Measurements from ENCODE around the gene MRPL46. TPM values are rescaled to one million over a fixed set of nuclear protein-coding genes. Genes with fewer than 3 reads are reported as not detected.
A peak's percentile ranks its signal among the peaks of the same experiment; 100 is the strongest.

The MRPL46 gene
- total and polyA plus RNA-seq, 5 donors from 2014 or later: 11.8 to 72.9 (median 66.7) TPM

GRCh38 chr15:88489321-88489720 is 22.1 kb upstream of the MRPL46 start:
- DNase-seq (no peak), ATAC-seq (ENCODE audit: low read depth in 2 of 2) (no peak)
- no peaks in the 10 kb centered on the region for H3K4me1 Mint-ChIP-seq
- H3K4me3 ChIP-seq (ENCODE audit: low read depth, low read length): no peak overlapping the region
- no peaks in the 10 kb centered on the region for H3K9me3 Mint-ChIP-seq
- no peaks in the 10 kb centered on the region for H3K36me3 ChIP-seq (ENCODE audit: control insufficient read depth, insufficient read depth, low read length)
- H3K36me3 Mint-ChIP-seq: peaks cover 8% of the 10 kb centered on the region
- H3K27ac ChIP-seq (ENCODE audit: insufficient read depth, low read length, poor library complexity, severe bottlenecking): no peak overlapping the region
- H3K27ac Mint-ChIP-seq: no peak overlapping the region
- no peaks in the 10 kb centered on the region for H3K4me1 ChIP-seq (ENCODE audit: control insufficient read depth, insufficient read depth, low read length, poor library complexity, severe bottlenecking)
- H3K27me3 Mint-ChIP-seq: no peaks in the 10 kb centered on the region
- no peak overlapping the region for H3K4me3 Mint-ChIP-seq
- no peaks in the 10 kb centered on the region for H3K9me3 ChIP-seq (ENCODE audit: control insufficient read depth in 2 of 2, low read length in 2 of 2)
- no peaks in the 10 kb centered on the region for H3K27me3 ChIP-seq (ENCODE audit: control insufficient read depth, insufficient read depth, low read length)

- Mint-ChIP-seq H3K27me3 (no peaks in the 10 kb centered on the region), H3K4me1 (no peaks in the 10 kb centered on the region), H3K4me3 (no peak overlapping the region), H3K9me3 (no peaks in the 10 kb centered on the region), H3K36me3 (peaks cover 8% of the 10 kb centered on the region), H3K27ac (no peak overlapping the region)
- DNase-seq (no peak), ATAC-seq (ENCODE audit: low read depth in 2 of 2) (no peak)
- Histone ChIP-seq H3K4me3 (ENCODE audit: low read depth, low read length) (no peak overlapping the region), H3K4me1 (ENCODE audit: control insufficient read depth, insufficient read depth, low read length, poor library complexity, severe bottlenecking) (no peaks in the 10 kb centered on the region), H3K27me3 (ENCODE audit: control insufficient read depth, insufficient read depth, low read length) (no peaks in the 10 kb centered on the region), H3K27ac (ENCODE audit: insufficient read depth, low read length, poor library complexity, severe bottlenecking) (no peak overlapping the region), H3K9me3 (ENCODE audit: control insufficient read depth in 2 of 2, low read length in 2 of 2) (no peaks in the 10 kb centered on the region), H3K36me3 (ENCODE audit: control insufficient read depth, insufficient read depth, low read length) (no peaks in the 10 kb centered on the region)
Observed at GRCh38 chr15:88487796-88488523, 20.8 kb upstream of the MRPL46 start.

- DNase-seq (no peak), ATAC-seq (ENCODE audit: low read depth in 2 of 2) (no peak)
- Mint-ChIP-seq H3K9me3 (no peaks in the 10 kb centered on the region), H3K36me3 (peaks cover 12% of the 10 kb centered on the region), H3K27me3 (no peaks in the 10 kb centered on the region), H3K4me1 (no peaks in the 10 kb centered on the region), H3K27ac (no peak overlapping the region), H3K4me3 (no peak overlapping the region)
- H3K27ac ChIP-seq (ENCODE audit: insufficient read depth, low read length, poor library complexity, severe bottlenecking): no peak overlapping the region
- H3K36me3 ChIP-seq (ENCODE audit: control insufficient read depth, insufficient read depth, low read length): no peaks in the 10 kb centered on the region
- H3K4me3 ChIP-seq (ENCODE audit: low read depth, low read length): no peak overlapping the region
- no peaks in the 10 kb centered on the region for H3K9me3 ChIP-seq (ENCODE audit: control insufficient read depth in 2 of 2, low read length in 2 of 2)
- H3K27me3 ChIP-seq (ENCODE audit: control insufficient read depth, insufficient read depth, low read length): no peaks in the 10 kb centered on the region
- H3K4me1 ChIP-seq (ENCODE audit: control insufficient read depth, insufficient read depth, low read length, poor library complexity, severe bottlenecking): no peaks in the 10 kb centered on the region
Observed at GRCh38 chr15:88487178-88487795, 20.1 kb upstream of the MRPL46 start.

GRCh38 chr15:88484682-88485331 is 17.6 kb upstream of the MRPL46 start:
- Histone ChIP-seq H3K27ac (ENCODE audit: insufficient read depth, low read length, poor library complexity, severe bottlenecking) (no peak overlapping the region), H3K27me3 (ENCODE audit: control insufficient read depth, insufficient read depth, low read length) (no peaks in the 10 kb centered on the region), H3K4me3 (ENCODE audit: low read depth, low read length) (no peak overlapping the region), H3K36me3 (ENCODE audit: control insufficient read depth, insufficient read depth, low read length) (no peaks in the 10 kb centered on the region), H3K9me3 (ENCODE audit: control insufficient read depth in 2 of 2, low read length in 2 of 2) (no peaks in the 10 kb centered on the region), H3K4me1 (ENCODE audit: control insufficient read depth, insufficient read depth, low read length, poor library complexity, severe bottlenecking) (no peaks in the 10 kb centered on the region)
- DNase-seq (no peak), ATAC-seq (ENCODE audit: low read depth in 2 of 2) (no peak)
- H3K4me1 Mint-ChIP-seq: no peaks in the 10 kb centered on the region
- peaks cover 14% of the 10 kb centered on the region for H3K36me3 Mint-ChIP-seq
- no peaks in the 10 kb centered on the region for H3K9me3 Mint-ChIP-seq
- H3K27me3 Mint-ChIP-seq: no peaks in the 10 kb centered on the region
- no peak overlapping the region for H3K27ac Mint-ChIP-seq
- H3K4me3 Mint-ChIP-seq: no peak overlapping the region

GRCh38 chr15:88482263-88482662 is 15.1 kb upstream of the MRPL46 start:
- peaks cover 24% of the 10 kb centered on the region for H3K36me3 Mint-ChIP-seq
- H3K4me1 Mint-ChIP-seq: no peaks in the 10 kb centered on the region
- H3K4me3 ChIP-seq (ENCODE audit: low read depth, low read length): no peak overlapping the region
- H3K27ac ChIP-seq (ENCODE audit: insufficient read depth, low read length, poor library complexity, severe bottlenecking): no peak overlapping the region
- peaks cover 9% of the 10 kb centered on the region for H3K36me3 ChIP-seq (ENCODE audit: control insufficient read depth, insufficient read depth, low read length)
- no peak overlapping the region for H3K4me3 Mint-ChIP-seq
- no peaks in the 10 kb centered on the region for H3K9me3 ChIP-seq (ENCODE audit: control insufficient read depth in 2 of 2, low read length in 2 of 2)
- H3K9me3 Mint-ChIP-seq: no peaks in the 10 kb centered on the region
- ATAC-seq (ENCODE audit: low read depth in 2 of 2) (no peak), DNase-seq (peak in 1 of 3 donors; percentile 7)
- H3K4me1 ChIP-seq (ENCODE audit: control insufficient read depth, insufficient read depth, low read length, poor library complexity, severe bottlenecking): no peaks in the 10 kb centered on the region
- H3K27ac Mint-ChIP-seq: no peak overlapping the region
- no peaks in the 10 kb centered on the region for H3K27me3 ChIP-seq (ENCODE audit: control insufficient read depth, insufficient read depth, low read length)
- no peaks in the 10 kb centered on the region for H3K27me3 Mint-ChIP-seq

- no peak overlapping the region for H3K27ac Mint-ChIP-seq
- no peak overlapping the region for H3K4me3 ChIP-seq (ENCODE audit: low read depth, low read length)
- H3K4me1 ChIP-seq (ENCODE audit: control insufficient read depth, insufficient read depth, low read length, poor library complexity, severe bottlenecking): no peaks in the 10 kb centered on the region
- no peak overlapping the region for H3K4me3 Mint-ChIP-seq
- H3K36me3 Mint-ChIP-seq: peaks cover 26% of the 10 kb centered on the region
- no peak overlapping the region for H3K27ac ChIP-seq (ENCODE audit: insufficient read depth, low read length, poor library complexity, severe bottlenecking)
- H3K36me3 ChIP-seq (ENCODE audit: control insufficient read depth, insufficient read depth, low read length): peaks cover 15% of the 10 kb centered on the region
- H3K27me3 Mint-ChIP-seq: no peaks in the 10 kb centered on the region
- no peaks in the 10 kb centered on the region for H3K4me1 Mint-ChIP-seq
- no peak for DNase-seq
- no peaks in the 10 kb centered on the region for H3K27me3 ChIP-seq (ENCODE audit: control insufficient read depth, insufficient read depth, low read length)
- H3K9me3 ChIP-seq (ENCODE audit: control insufficient read depth in 2 of 2, low read length in 2 of 2): no peaks in the 10 kb centered on the region
- no peak for ATAC-seq (ENCODE audit: low read depth in 2 of 2)
- no peaks in the 10 kb centered on the region for H3K9me3 Mint-ChIP-seq
Observed at GRCh38 chr15:88480981-88481380, 13.8 kb upstream of the MRPL46 start.

- Histone ChIP-seq H3K9me3 (ENCODE audit: control insufficient read depth in 2 of 2, low read length in 2 of 2) (no peaks in the 10 kb centered on the region), H3K4me1 (ENCODE audit: control insufficient read depth, insufficient read depth, low read length, poor library complexity, severe bottlenecking) (no peaks in the 10 kb centered on the region), H3K4me3 (ENCODE audit: low read depth, low read length) (no peak overlapping the region), H3K27ac (ENCODE audit: insufficient read depth, low read length, poor library complexity, severe bottlenecking) (no peak overlapping the region), H3K27me3 (ENCODE audit: control insufficient read depth, insufficient read depth, low read length) (no peaks in the 10 kb centered on the region), H3K36me3 (ENCODE audit: control insufficient read depth, insufficient read depth, low read length) (peaks cover 28% of the 10 kb centered on the region)
- no peaks in the 10 kb centered on the region for H3K9me3 Mint-ChIP-seq
- no peaks in the 10 kb centered on the region for H3K4me1 Mint-ChIP-seq
- H3K27me3 Mint-ChIP-seq: no peaks in the 10 kb centered on the region
- H3K36me3 Mint-ChIP-seq: peaks cover 32% of the 10 kb centered on the region
- H3K4me3 Mint-ChIP-seq: no peak overlapping the region
- no peak for ATAC-seq (ENCODE audit: low read depth in 2 of 2)
- DNase-seq: no peak
- H3K27ac Mint-ChIP-seq: no peak overlapping the region
Observed at GRCh38 chr15:88479169-88479568, 12.0 kb upstream of the MRPL46 start.
